PFSK-1 (cell line): ENCODE measurements around the gene UPB1.

Experiments used
- POLR2AphosphoS5 ChIP-seq: IDR thresholded peaks from 2 replicates; pipeline ENCODE4 v1.6.1; 2012; ENCODE audit warnings: low read depth, mild to moderate bottlenecking, control low read depth, low read length, moderate library complexity
- TAF1 ChIP-seq: IDR thresholded peaks from 2 replicates; pipeline ENCODE4 v1.6.1; 2012; ENCODE audit warnings: low read length, control low read depth, borderline replicate concordance; ENCODE audit not compliant: insufficient read depth

- TF ChIP-seq TAF1 = no peak
- no peak for TF ChIP-seq POLR2AphosphoS5
Observed at GRCh38 chr22:24567668-24568067, 72.5 kb downstream of the UPB1 start.
